ENCODE data around the gene KANK2.

KANK2 gene

DNA sequence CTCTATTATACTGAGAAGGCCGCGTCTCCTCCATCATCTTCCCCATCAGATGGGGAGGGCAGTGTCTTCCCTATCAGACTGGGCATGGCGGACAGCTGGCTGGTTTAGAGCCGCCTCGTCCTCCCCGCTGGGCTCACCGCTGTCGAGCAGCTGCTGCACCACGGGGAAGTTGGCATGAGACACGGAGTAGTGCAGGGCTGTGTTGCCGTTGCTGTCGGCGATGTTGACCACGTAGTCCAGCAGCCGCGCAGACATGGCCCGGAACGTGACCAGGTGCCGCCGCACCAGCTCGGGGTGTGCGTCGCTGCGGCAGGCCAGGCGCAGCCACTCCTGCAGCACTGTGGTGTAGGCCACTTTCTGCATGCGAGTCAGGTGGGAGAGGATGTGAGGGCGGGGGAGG is 23.0 kb downstream of the KANK2 start:
- no peak overlapping the region for H3K4me3 ChIP-seq (replicated peaks in 1 of 2; ENCODE audit: low read depth in 2 of 2, low read length in 2 of 2)
- DNase-seq (ENCODE audit: low read depth in 2 of 2) = no peak
- TF ChIP-seq, protein P1, sequence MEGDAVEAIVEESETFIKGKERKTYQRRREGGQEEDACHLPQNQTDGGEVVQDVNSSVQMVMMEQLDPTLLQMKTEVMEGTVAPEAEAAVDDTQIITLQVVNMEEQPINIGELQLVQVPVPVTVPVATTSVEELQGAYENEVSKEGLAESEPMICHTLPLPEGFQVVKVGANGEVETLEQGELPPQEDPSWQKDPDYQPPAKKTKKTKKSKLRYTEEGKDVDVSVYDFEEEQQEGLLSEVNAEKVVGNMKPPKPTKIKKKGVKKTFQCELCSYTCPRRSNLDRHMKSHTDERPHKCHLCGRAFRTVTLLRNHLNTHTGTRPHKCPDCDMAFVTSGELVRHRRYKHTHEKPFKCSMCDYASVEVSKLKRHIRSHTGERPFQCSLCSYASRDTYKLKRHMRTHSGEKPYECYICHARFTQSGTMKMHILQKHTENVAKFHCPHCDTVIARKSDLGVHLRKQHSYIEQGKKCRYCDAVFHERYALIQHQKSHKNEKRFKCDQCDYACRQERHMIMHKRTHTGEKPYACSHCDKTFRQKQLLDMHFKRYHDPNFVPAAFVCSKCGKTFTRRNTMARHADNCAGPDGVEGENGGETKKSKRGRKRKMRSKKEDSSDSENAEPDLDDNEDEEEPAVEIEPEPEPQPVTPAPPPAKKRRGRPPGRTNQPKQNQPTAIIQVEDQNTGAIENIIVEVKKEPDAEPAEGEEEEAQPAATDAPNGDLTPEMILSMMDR (IDR thresholded peaks at IDR 0.05; ENCODE audit: low read depth, low read length) = no peak

DNA sequence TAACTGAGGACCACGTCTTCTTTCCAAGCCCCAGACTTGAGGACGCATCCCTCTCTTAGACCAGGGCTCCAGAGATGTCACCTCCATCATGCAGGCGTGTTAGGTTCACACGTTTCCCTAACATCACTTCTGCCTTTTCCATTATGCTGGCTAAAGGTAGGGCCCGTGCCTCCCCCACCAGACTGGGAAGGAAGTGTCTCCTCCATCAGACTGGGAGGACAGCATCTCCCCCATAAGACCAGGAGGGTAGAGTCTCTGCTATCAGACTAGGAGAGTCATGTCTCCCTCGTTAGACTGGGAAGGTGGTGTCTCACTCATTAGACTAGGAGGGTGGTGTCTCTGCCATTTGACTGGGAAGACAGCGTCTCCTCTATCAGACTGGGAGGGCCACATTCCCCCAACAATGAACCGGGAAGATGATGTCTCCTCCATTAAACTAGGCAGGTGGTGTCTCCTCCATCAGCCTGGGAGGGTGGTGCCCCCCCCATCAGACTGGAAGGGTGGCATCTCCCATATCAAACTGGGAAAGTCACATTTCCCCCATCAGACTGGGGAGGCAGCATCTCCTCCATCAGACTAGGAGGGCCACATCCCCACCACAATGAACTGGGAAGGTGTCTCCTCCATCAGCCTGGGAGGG is 23.7 kb downstream of the KANK2 start:
- DNase-seq (ENCODE audit: low read depth in 2 of 2) = no peak
- TF ChIP-seq, protein P1 (IDR thresholded peaks at IDR 0.05; ENCODE audit: low read depth, low read length) = no peak
- no peak overlapping the region for H3K4me3 ChIP-seq (replicated peaks in 1 of 2; ENCODE audit: low read depth in 2 of 2, low read length in 2 of 2)

DNA sequence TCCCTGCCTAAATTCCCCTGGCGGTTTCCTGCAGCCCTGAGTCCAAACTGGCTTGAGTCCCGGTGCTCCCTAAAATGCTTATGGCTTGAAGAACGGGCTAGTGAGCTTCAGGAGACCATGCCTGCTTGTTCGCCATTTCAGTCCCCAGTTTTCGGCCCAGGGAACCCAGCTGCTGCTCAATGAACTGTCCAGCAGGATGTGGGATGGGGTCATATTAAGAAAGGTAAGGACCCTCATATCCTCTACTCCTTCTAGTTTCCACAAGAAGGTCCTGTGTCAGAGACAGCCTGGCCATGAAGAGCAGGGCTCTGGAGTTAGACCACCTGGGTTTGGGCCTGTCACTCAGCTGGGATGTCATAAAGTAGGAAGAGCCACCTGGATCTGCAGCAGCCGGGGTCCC is 24.8 kb downstream of the KANK2 start:
- DNase-seq (ENCODE audit: low read depth in 2 of 2) = no peak
- H3K4me3 ChIP-seq (replicated peaks in 1 of 2; ENCODE audit: low read depth in 2 of 2, low read length in 2 of 2) = no peak overlapping the region
- TF ChIP-seq, protein P1 (IDR thresholded peaks at IDR 0.05; ENCODE audit: low read depth, low read length) = no peak

DNA sequence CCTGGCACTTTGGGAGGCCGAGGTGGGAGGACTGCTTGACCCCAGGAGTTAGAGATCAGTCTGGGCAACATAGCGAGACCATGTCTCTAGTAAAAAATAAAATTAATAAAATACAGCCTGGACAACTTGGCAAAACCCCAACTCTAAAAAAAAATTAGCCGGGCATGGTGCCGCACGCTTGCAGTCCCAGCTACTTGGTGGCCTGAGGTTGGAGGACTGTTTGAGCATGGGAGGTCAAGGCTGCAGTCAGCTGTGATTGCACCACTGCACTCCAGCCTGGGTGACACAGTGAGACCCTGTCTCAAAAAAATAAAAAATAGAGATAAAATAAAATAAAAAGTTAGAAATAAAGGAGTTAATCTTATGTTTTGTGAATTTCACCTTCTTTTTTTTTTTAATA is 26.2 kb downstream of the KANK2 start:
- no peak for DNase-seq (ENCODE audit: low read depth in 2 of 2)
- TF ChIP-seq, protein P1 (IDR thresholded peaks at IDR 0.05; ENCODE audit: low read depth, low read length) = no peak
- no peak overlapping the region for H3K4me3 ChIP-seq (replicated peaks in 1 of 2; ENCODE audit: low read depth in 2 of 2, low read length in 2 of 2)

DNA sequence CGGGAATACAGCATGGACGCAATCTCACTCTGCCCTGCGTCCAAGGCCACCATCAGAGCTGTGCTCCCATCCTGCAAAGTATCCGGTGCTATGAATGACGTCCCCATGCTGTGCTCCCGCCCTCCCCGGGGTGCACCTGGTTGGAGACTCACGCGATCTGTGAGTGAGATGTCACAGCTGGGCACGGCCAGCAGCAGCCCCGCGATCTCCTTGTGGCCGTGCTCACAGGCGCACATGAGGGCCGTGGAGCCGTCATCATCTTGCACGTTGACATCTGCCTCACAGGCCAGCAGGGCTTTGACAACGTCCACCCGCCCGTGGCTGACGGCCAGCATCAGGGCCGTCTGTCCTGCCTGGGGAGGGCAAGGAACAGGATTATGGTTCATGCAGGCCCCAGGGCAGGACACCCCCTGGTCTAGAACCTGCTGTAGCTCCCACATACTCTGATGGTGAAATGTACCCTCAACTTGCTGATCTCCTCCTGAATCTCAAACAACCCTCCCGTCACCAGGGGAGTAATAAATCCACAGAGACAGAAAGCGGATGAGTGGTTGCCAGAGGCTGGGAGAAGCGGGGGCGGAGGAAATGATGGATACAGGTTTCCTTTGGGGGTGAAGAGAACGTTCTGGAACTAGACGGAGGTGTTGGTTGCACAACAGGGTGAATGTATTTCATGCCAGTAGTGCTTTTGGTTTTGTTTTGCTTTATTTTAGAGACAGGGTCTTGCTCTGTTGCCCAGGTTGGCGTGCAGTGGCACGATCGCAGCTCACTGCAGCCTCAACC is 27.3 kb downstream of the KANK2 start:
- peak; percentile 78 for DNase-seq (ENCODE audit: low read depth in 2 of 2)

DNA sequence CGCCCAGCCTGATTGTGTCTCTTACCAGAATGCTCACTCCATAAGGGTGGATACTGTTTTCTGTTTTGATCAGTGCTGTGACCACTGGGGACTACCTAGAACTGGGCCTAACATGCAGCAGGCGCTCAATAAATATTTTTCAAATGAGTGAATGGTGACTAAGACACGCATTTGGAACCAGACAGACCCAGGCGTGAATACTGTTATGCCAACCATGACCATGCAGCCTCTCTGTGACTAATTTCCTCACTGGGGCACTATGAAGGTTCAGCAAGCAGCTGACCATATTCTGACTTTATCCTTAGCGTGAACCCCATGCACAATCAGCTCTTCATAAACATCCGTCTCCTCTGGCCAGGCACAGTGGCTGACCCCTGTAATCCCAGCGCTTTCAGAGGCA is 28.8 kb downstream of the KANK2 start:
- TF ChIP-seq, protein P1 (IDR thresholded peaks at IDR 0.05; ENCODE audit: low read depth, low read length) = no peak
- DNase-seq (ENCODE audit: low read depth in 2 of 2) = peak; percentile 90 to 99
- no peak overlapping the region for H3K4me3 ChIP-seq (replicated peaks in 1 of 2; ENCODE audit: low read depth in 2 of 2, low read length in 2 of 2)

More for the DNA sequence above, 27.3 kb downstream of the KANK2 start:
- no peak overlapping the region for H3K4me3 ChIP-seq (replicated peaks in 1 of 2; ENCODE audit: low read depth in 2 of 2, low read length in 2 of 2)
- TF ChIP-seq, protein P1 (IDR thresholded peaks at IDR 0.05; ENCODE audit: low read depth, low read length) = no peak

All from cardiac fibroblast (primary cell).